SK-N-SH treated with all-trans-retinoic acid at 6 μM for 48 hours (cell line): ENCODE results near the gene SERPINE1.

Experiments
- ATAC-seq: fragments of 200-7000 bp; cut with Tn5 transposase; 3 replicates; pipeline ENCODE4 v1.9.1; 2020; ENCODE audit warnings: mild to moderate bottlenecking, moderate library complexity
- ARNTL ChIP-seq: fragments of 450-650 bp; formaldehyde crosslinking; IDR thresholded peaks from 2 replicates; pipeline ENCODE4 v1.5.0; 2020; ENCODE audit warnings: low read depth, mild to moderate bottlenecking, moderate library complexity, borderline replicate concordance
- BACH2 ChIP-seq: fragments of 250-450 bp; sonication (Bioruptor Pico); IDR thresholded peaks from 2 replicates; pipeline ENCODE4 v1.9.0; 2021; ENCODE audit warnings: mild to moderate bottlenecking, borderline replicate concordance
- CREB5 ChIP-seq: fragments of 250-450 bp; sonication (Bioruptor Pico); IDR thresholded peaks from 2 replicates; pipeline ENCODE4 v1.5.1; 2020; ENCODE audit warnings: low read depth, mild to moderate bottlenecking, moderate library complexity
- CSDC2 ChIP-seq: fragments of 250-450 bp; sonication (Bioruptor Pico); IDR thresholded peaks from 2 replicates; pipeline ENCODE4 v1.5.0; 2020; ENCODE audit warnings: mild to moderate bottlenecking, moderate library complexity
- CSRNP3 ChIP-seq: fragments of 250-450 bp; sonication (Bioruptor Pico); IDR thresholded peaks from 2 replicates; pipeline ENCODE4 v1.5.1; 2021; ENCODE audit warnings: mild to moderate bottlenecking, moderate library complexity
- ESRRG ChIP-seq: fragments of 250-450 bp; sonication (Bioruptor Pico); IDR thresholded peaks from 2 replicates; pipeline ENCODE4 v1.6.1; 2021; ENCODE audit warnings: mild to moderate bottlenecking
- GLIS3 ChIP-seq: fragments of 250-450 bp; sonication (Bioruptor Pico); IDR thresholded peaks from 2 replicates; pipeline ENCODE4 v1.5.0; 2020; ENCODE audit warnings: mild to moderate bottlenecking, moderate library complexity
- ISL1 ChIP-seq: fragments of 250-450 bp; sonication (Bioruptor Pico); IDR thresholded peaks from 2 replicates; pipeline ENCODE4 v2.1.2; 2022; ENCODE audit warnings: mild to moderate bottlenecking, moderate library complexity
- OSR1 ChIP-seq: fragments of 250-450 bp; sonication (Bioruptor Pico); IDR thresholded peaks from 2 replicates; pipeline ENCODE4 v1.8.0; 2022; ENCODE audit warnings: moderate library complexity, mild to moderate bottlenecking, inconsistent platforms
- PATZ1 ChIP-seq: fragments of 250-450 bp; sonication (Bioruptor Pico); IDR thresholded peaks from 2 replicates; pipeline ENCODE4 v1.8.0; 2020; ENCODE audit warnings: mild to moderate bottlenecking, moderate library complexity, borderline replicate concordance
- POU6F1 ChIP-seq: fragments of 250-450 bp; sonication (Bioruptor Pico); IDR thresholded peaks from 2 replicates; pipeline ENCODE4 v1.8.0; 2021; ENCODE audit warnings: low read depth, mild to moderate bottlenecking, moderate library complexity, borderline replicate concordance
- PPARA ChIP-seq: fragments of 250-450 bp; sonication (Bioruptor Pico); IDR thresholded peaks from 2 replicates; pipeline ENCODE4 v1.5.0; 2020; ENCODE audit warnings: mild to moderate bottlenecking, borderline replicate concordance
- RARB ChIP-seq: fragments of 250-450 bp; sonication (Bioruptor Pico); IDR thresholded peaks from 2 replicates; pipeline ENCODE4 v1.8.0; 2021; ENCODE audit warnings: mild to moderate bottlenecking, moderate library complexity
- SNAI2 ChIP-seq: fragments of 250-450 bp; sonication (Bioruptor Pico); IDR thresholded peaks from 2 replicates; pipeline ENCODE4 v1.5.0; 2020; ENCODE audit warnings: mild to moderate bottlenecking, moderate library complexity
- TCF4 ChIP-seq: fragments of 250-450 bp; sonication (Bioruptor Pico); IDR thresholded peaks from 2 replicates; pipeline ENCODE4 v1.8.0; 2021; ENCODE audit warnings: mild to moderate bottlenecking, moderate library complexity, borderline replicate concordance
- TOX ChIP-seq: fragments of 250-450 bp; sonication (Bioruptor Pico); IDR thresholded peaks from 2 replicates; pipeline ENCODE4 v1.8.0; 2021; ENCODE audit warnings: mild to moderate bottlenecking, moderate library complexity, borderline replicate concordance
- TSHZ2 ChIP-seq: fragments of 250-450 bp; sonication (Bioruptor Pico); IDR thresholded peaks from 2 replicates; pipeline ENCODE4 v1.5.0; 2020; ENCODE audit warnings: mild to moderate bottlenecking, moderate library complexity
- ZC3H10 ChIP-seq: fragments of 250-450 bp; sonication (Bioruptor Pico); IDR thresholded peaks from 2 replicates; pipeline ENCODE4 v1.5.1; 2021; ENCODE audit warnings: mild to moderate bottlenecking, moderate library complexity
- ZFP3 ChIP-seq: fragments of 250-450 bp; sonication (Bioruptor Pico); IDR thresholded peaks from 2 replicates; pipeline ENCODE4 v1.5.0; 2020; ENCODE audit warnings: mild to moderate bottlenecking, moderate library complexity
- ZFP30 ChIP-seq: fragments of 450-650 bp; formaldehyde crosslinking; IDR thresholded peaks from 2 replicates; pipeline ENCODE4 v1.5.0; 2022; ENCODE audit warnings: mild to moderate bottlenecking, moderate library complexity
- ZNF565 ChIP-seq: fragments of 450-650 bp; formaldehyde crosslinking; conservative IDR thresholded peaks from 2 replicates; pipeline ENCODE4 v1.5.0; 2020; ENCODE audit warnings: low read depth, mild to moderate bottlenecking, moderate library complexity
- ZNF70 ChIP-seq: fragments of 450-650 bp; formaldehyde crosslinking; IDR thresholded peaks from 2 replicates; pipeline ENCODE4 v1.5.0; 2020; ENCODE audit warnings: mild to moderate bottlenecking, moderate library complexity
- ZNF8 ChIP-seq: fragments of 450-650 bp; formaldehyde crosslinking; IDR thresholded peaks from 2 replicates; pipeline ENCODE4 v1.5.0; 2020; ENCODE audit warnings: mild to moderate bottlenecking, moderate library complexity

Gene SERPINE1

GRCh38 chr7:101125989-101126650 is 784 bp upstream of the SERPINE1 start:
- peak; percentile 7 for ATAC-seq
- TF ChIP-seq TOX (no peak), ZNF8 (CRISPR knock-in tag) (peak; percentile 34; the same call in 1 of the 2 replicates), ESRRG (CRISPR knock-in tag) (peak; percentile 77; the same call in 1 of the 2 replicates), ZFP30 (CRISPR knock-in tag) (no peak), ZFP3 (CRISPR knock-in tag) (peak; percentile 88), TSHZ2 (CRISPR knock-in tag) (0 out of 2 replicates have a peak, but pooled peaks have one; percentile 24), ARNTL (CRISPR knock-in tag) (no peak), CSRNP3 (CRISPR knock-in tag) (no peak), CSDC2 (CRISPR knock-in tag) (peak; percentile 97), ZNF70 (no peak), PATZ1 (CRISPR knock-in tag) (peak; percentile 46; the same call in 1 of the 2 replicates), PPARA (CRISPR knock-in tag) (no peak), BACH2 (CRISPR knock-in tag) (no peak), OSR1 (peak; percentile 74; the same call in 1 of the 2 replicates), ZNF565 (no peak), RARB (CRISPR knock-in tag) (no peak), ISL1 (CRISPR knock-in tag) (peak; percentile 49; the same call in 1 of the 2 replicates), POU6F1 (no peak), SNAI2 (CRISPR knock-in tag) (peak; percentile 69; the same call in 1 of the 2 replicates), ZC3H10 (CRISPR knock-in tag) (no peak; the same call in 1 of the 2 replicates), CREB5 (CRISPR knock-in tag) (no peak), TCF4 (CRISPR knock-in tag) (no peak), GLIS3 (CRISPR knock-in tag) (peak; percentile 85; the same call in 1 of the 2 replicates)

- TF ChIP-seq ZNF70 (no peak), GLIS3 (CRISPR knock-in tag) (0 out of 2 replicates have a peak, but pooled peaks have one; percentile 14)
- ATAC-seq: peak; percentile 0; the same call in 1 of the 3 replicates
Measured at GRCh38 chr7:101127460-101128039, 646 bp downstream of the SERPINE1 start.
